SU-DHL-6 (cell line): ENCODE measurements around the gene CNTNAP5.

ENCODE experiments used
- EZH2phosphoT487 ChIP-seq: fragments of 200-600 bp; sonication (generic), shearing (Covaris generic); conservative IDR thresholded peaks from 2 replicates; pipeline ENCODE4 v1.6.1; 2018; ENCODE audit warnings: mild to moderate bottlenecking, antibody characterized with exemption, low read length, moderate library complexity, mixed read lengths
- TF ChIP-seq, protein P1 (sequence below): fragments of 200-600 bp; sonication (generic); IDR thresholded peaks from one replicate; pipeline ENCODE4 v1.5.1; 2017; ENCODE audit warnings: antibody characterized with exemption, mild to moderate bottlenecking, low read length, moderate library complexity; ENCODE audit not compliant: insufficient read depth, poor library complexity, severe bottlenecking

DNA sequence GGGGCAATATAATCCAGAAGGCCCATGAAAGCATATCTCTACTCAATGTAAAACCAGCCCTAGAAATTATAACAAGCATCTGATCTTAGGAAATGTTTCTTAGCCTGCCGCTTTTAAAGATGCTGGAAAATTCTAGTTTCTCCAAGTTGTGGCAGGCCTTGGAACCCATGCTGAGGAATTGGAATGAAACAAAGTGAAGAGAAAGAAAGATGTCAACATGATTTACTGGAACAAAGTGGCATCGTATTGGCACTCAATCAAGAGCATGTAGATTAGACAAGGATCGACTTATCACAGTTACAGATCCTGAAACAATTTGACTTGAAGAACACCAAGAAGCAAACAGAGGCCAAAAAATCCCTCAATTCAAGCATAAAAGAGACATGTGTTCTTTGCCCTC is 28.7 kb downstream of the CNTNAP5 start:
- TF ChIP-seq, protein P1, sequence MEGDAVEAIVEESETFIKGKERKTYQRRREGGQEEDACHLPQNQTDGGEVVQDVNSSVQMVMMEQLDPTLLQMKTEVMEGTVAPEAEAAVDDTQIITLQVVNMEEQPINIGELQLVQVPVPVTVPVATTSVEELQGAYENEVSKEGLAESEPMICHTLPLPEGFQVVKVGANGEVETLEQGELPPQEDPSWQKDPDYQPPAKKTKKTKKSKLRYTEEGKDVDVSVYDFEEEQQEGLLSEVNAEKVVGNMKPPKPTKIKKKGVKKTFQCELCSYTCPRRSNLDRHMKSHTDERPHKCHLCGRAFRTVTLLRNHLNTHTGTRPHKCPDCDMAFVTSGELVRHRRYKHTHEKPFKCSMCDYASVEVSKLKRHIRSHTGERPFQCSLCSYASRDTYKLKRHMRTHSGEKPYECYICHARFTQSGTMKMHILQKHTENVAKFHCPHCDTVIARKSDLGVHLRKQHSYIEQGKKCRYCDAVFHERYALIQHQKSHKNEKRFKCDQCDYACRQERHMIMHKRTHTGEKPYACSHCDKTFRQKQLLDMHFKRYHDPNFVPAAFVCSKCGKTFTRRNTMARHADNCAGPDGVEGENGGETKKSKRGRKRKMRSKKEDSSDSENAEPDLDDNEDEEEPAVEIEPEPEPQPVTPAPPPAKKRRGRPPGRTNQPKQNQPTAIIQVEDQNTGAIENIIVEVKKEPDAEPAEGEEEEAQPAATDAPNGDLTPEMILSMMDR: no peak
- TF ChIP-seq EZH2phosphoT487: no peak
